CD14-positive monocyte (primary cell): ENCODE data around the gene HSPA8. TPM values are rescaled to one million over a fixed set of nuclear protein-coding genes. Genes with fewer than 3 reads are reported as not detected.

Experiments used
- DNase-seq, 3 donors: peaks; one replicate each; pipeline ENCODE4 v3.0.0-alpha.2; 2011 to 2022
- H2AFZ ChIP-seq: 2 replicates; pipeline ENCODE4 v1.6.0; 2012; ENCODE audit warnings: mild to moderate bottlenecking, low read depth, low read length, inconsistent platforms; ENCODE audit not compliant: insufficient read depth, poor library complexity, severe bottlenecking
- H3K27ac ChIP-seq, 2 donors: 1 replicate in 1 of 2; 2 replicates in 1 of 2; pipeline ENCODE4 v1.5.1; 2012 to 2013; ENCODE audit warnings: low read length in 2 of 2, control low read depth in 1 of 2, inconsistent platforms in 1 of 2, low read depth in 1 of 2, mild to moderate bottlenecking in 1 of 2
- H3K27me3 ChIP-seq, 2 donors: one replicate each; pipeline versions ENCODE4 v1.6.0 to v1.6.1; 2011 to 2013; ENCODE audit warnings: low read length in 2 of 2; ENCODE audit not compliant: control insufficient read depth in 2 of 2, insufficient read depth in 2 of 2
- H3K36me3 ChIP-seq, 2 donors: replicated peaks in 1 of 2; 1 replicate in 1 of 2; 2 replicates in 1 of 2; pipeline versions ENCODE4 v1.5.1 to v1.6.1; 2012 to 2013; ENCODE audit warnings: low read length in 2 of 2, control low read depth in 1 of 2, inconsistent platforms in 1 of 2, mild to moderate bottlenecking in 1 of 2; ENCODE audit not compliant: insufficient read depth in 2 of 2, control insufficient read depth in 1 of 2
- H3K4me1 ChIP-seq, 2 donors: 1 replicate in 1 of 2; 2 replicates in 1 of 2; pipeline versions ENCODE4 v1.5.1 to v1.6.1; 2012 to 2013; ENCODE audit warnings: low read length in 2 of 2, control low read depth in 1 of 2, inconsistent platforms in 1 of 2, mild to moderate bottlenecking in 1 of 2, moderate library complexity in 1 of 2; ENCODE audit not compliant: insufficient read depth in 2 of 2, control insufficient read depth in 1 of 2
- H3K4me2 ChIP-seq: replicated peaks from 2 replicates; pipeline ENCODE3; 2012; ENCODE audit warnings: low read length, moderate library complexity, mild to moderate bottlenecking; ENCODE audit not compliant: poor library complexity, severe bottlenecking; ENCODE audit errors: extremely low read depth
- H3K4me3 ChIP-seq, 3 experiments: fragments of 200-600 bp in 1 of 3; sonication (generic) in 1 of 3; replicated peaks in 1 of 3; 1 replicate in 2 of 3; 2 replicates in 1 of 3; pipeline ENCODE4 v1.5.1; 2011 to 2013; ENCODE audit warnings: low read length in 3 of 3, mild to moderate bottlenecking in 3 of 3, control low read depth in 2 of 3, low read depth in 2 of 3, inconsistent platforms in 1 of 3, moderate library complexity in 1 of 3
- H3K79me2 ChIP-seq: 2 replicates; pipeline ENCODE4 v1.6.0; 2012; ENCODE audit warnings: mild to moderate bottlenecking, control low read depth, inconsistent platforms, low read length, moderate library complexity; ENCODE audit not compliant: insufficient read depth
- H3K9ac ChIP-seq: 2 replicates; pipeline ENCODE4 v1.6.0; 2017; ENCODE audit warnings: low read length, mild to moderate bottlenecking; ENCODE audit not compliant: insufficient read depth, poor library complexity, severe bottlenecking
- H3K9me3 ChIP-seq, 2 donors: replicated peaks in 1 of 2; 1 replicate in 1 of 2; 2 replicates in 1 of 2; pipeline versions ENCODE4 v1.5.1 to v1.6.1; 2012 to 2013; ENCODE audit warnings: low read length in 2 of 2, control low read depth in 1 of 2; ENCODE audit not compliant: control insufficient read depth in 1 of 2, insufficient read depth in 1 of 2
- H4K20me1 ChIP-seq: 2 replicates; pipeline ENCODE4 v1.6.0; 2012; ENCODE audit warnings: mild to moderate bottlenecking, low read length, control low read depth, moderate library complexity; ENCODE audit not compliant: insufficient read depth
- H3K27ac Mint-ChIP-seq, 7 donors: one replicate each; pipeline ENCODE4 v1.8.0; 2020; ENCODE audit warnings: mild to moderate bottlenecking in 7 of 7, mixed read lengths in 7 of 7, moderate library complexity in 6 of 7, inconsistent platforms in 2 of 7
- H3K27me3 Mint-ChIP-seq, 3 donors: one replicate each; pipeline ENCODE4 v1.8.0; 2021 to 2022; ENCODE audit warnings: low read depth in 3 of 3, mild to moderate bottlenecking in 3 of 3, mixed read lengths in 3 of 3, moderate library complexity in 3 of 3, inconsistent platforms in 1 of 3
- H3K36me3 Mint-ChIP-seq, 2 donors: one replicate each; pipeline ENCODE4 v1.8.0; 2020; ENCODE audit warnings: mixed read lengths in 2 of 2, inconsistent platforms in 1 of 2, mild to moderate bottlenecking in 1 of 2
- H3K4me1 Mint-ChIP-seq: one replicate; pipeline ENCODE4 v1.8.0; 2020; ENCODE audit warnings: mild to moderate bottlenecking, mixed read lengths
- H3K4me3 Mint-ChIP-seq, 2 donors: one replicate each; pipeline ENCODE4 v1.8.0; 2020; ENCODE audit warnings: mild to moderate bottlenecking in 2 of 2, mixed read lengths in 2 of 2, moderate library complexity in 1 of 2
- H3K9me3 Mint-ChIP-seq, 7 donors: one replicate each; pipeline ENCODE4 v1.8.0; 2020 to 2022; ENCODE audit warnings: mixed read lengths in 7 of 7, mild to moderate bottlenecking in 6 of 7, moderate library complexity in 6 of 7, inconsistent platforms in 2 of 7
- WGBS: methylation state at CpG from one replicate; pipeline ENCODE4 v1.1.5; 2013; ENCODE audit warnings: missing lambda C conversion rate; ENCODE audit not compliant: insufficient coverage; 5-methylcytosine and 5-hydroxymethylcytosine counted together
- intact Hi-C, 2 donors: fragments of 100-400 bp; cut with micrococcal nuclease; formaldehyde crosslinking; loops; one replicate each; pipeline versions ENCODE4 v1.15.0 to v1.15.1; 2023
- polyA plus RNA-seq, 3 donors: library from polyadenylated mRNA; depleted of rRNA in 1 of 3; unstranded in 2 of 3; stranded (reverse) in 1 of 3; fragments of 300-500 nt in 2 of 3; fragments of >200 nt in 1 of 3; fragmentation: Illumina TruSeq in 2 of 3; gene quantifications; 1 replicate in 2 of 3; 2 replicates in 1 of 3; pipeline ENCODE4 v1.2.3, GENCODE V29; 2012 to 2021
- TF ChIP-seq, protein P1 (sequence below): fragments of 200-600 bp; IDR thresholded peaks from one replicate; pipeline ENCODE4 v1.8.0; 2022; ENCODE audit warnings: antibody characterized with exemption, mild to moderate bottlenecking

HSPA8 gene
- polyA plus RNA-seq, 3 donors: 399 to 531 (median 511) TPM

DNA sequence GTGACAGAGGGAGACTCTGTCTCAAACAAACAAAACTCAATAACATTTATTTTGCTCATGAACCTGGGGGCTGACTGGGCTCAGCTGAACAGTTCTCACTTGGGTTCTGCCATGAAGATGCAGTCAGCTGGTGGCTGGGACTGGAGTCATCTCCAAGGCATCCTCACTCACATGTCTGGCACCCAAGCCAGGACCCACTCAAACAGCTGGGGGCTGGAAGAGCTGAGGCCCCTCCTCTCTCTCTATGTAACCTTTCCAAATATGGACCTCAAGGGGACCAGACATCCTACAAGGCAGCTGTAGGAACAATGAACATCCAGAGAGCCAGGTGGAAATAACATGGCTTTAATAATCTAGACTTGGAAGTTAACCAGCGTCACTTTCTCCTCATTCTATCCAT is 16.8 kb downstream of the HSPA8 start:
- Histone ChIP-seq H3K4me2 (no peak overlapping the region), H3K79me2 (no peaks in the 10 kb centered on the region), H4K20me1 (no peaks in the 10 kb centered on the region), H3K9ac (no peak overlapping the region), H3K27ac (no peak overlapping the region), H3K27me3 (no peaks in the 10 kb centered on the region), H3K4me3 (no peak overlapping the region), H3K36me3 (no peaks in the 10 kb centered on the region), H2AFZ (no peak overlapping the region), H3K4me1 (no peaks in the 10 kb centered on the region), H3K9me3 (no peaks in the 10 kb centered on the region)
- TF ChIP-seq, protein P1, sequence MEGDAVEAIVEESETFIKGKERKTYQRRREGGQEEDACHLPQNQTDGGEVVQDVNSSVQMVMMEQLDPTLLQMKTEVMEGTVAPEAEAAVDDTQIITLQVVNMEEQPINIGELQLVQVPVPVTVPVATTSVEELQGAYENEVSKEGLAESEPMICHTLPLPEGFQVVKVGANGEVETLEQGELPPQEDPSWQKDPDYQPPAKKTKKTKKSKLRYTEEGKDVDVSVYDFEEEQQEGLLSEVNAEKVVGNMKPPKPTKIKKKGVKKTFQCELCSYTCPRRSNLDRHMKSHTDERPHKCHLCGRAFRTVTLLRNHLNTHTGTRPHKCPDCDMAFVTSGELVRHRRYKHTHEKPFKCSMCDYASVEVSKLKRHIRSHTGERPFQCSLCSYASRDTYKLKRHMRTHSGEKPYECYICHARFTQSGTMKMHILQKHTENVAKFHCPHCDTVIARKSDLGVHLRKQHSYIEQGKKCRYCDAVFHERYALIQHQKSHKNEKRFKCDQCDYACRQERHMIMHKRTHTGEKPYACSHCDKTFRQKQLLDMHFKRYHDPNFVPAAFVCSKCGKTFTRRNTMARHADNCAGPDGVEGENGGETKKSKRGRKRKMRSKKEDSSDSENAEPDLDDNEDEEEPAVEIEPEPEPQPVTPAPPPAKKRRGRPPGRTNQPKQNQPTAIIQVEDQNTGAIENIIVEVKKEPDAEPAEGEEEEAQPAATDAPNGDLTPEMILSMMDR: no peak
- Mint-ChIP-seq H3K27me3 (peaks cover under 1 to 3% (median 3%) of the 10 kb centered on the region in 3 donors), H3K9me3 (peaks cover 0 to 3% (median 0%) of the 10 kb centered on the region in 7 donors), H3K4me3 (no peak overlapping the region), H3K27ac (no peak overlapping the region), H3K4me1 (no peaks in the 10 kb centered on the region), H3K36me3 (no peaks in the 10 kb centered on the region)
- no peak for DNase-seq
- no CpG with 5 or more reads among the region's 1 CpG for WGBS
- intact Hi-C loops: no loop called here

GRCh38 chr11:123041185-123041584 is 20.8 kb downstream of the HSPA8 start:
- Histone ChIP-seq H2AFZ (no peak overlapping the region), H3K4me1 (no peaks in the 10 kb centered on the region), H4K20me1 (no peaks in the 10 kb centered on the region), H3K27me3 (no peaks in the 10 kb centered on the region), H3K9ac (no peak overlapping the region), H3K4me2 (no peak overlapping the region), H3K27ac (no peak overlapping the region), H3K9me3 (no peaks in the 10 kb centered on the region), H3K36me3 (no peaks in the 10 kb centered on the region), H3K79me2 (no peaks in the 10 kb centered on the region), H3K4me3 (no peak overlapping the region)
- intact Hi-C loops: no loop called here
- WGBS: 79% methylated on average over 3 of the region's 10 CpGs
- TF ChIP-seq, protein P1: no peak
- H3K4me3 Mint-ChIP-seq: no peak overlapping the region
- no peak overlapping the region for H3K27ac Mint-ChIP-seq
- H3K4me1 Mint-ChIP-seq: no peaks in the 10 kb centered on the region
- H3K9me3 Mint-ChIP-seq: peaks cover 0 to 3% (median 0%) of the 10 kb centered on the region in 7 donors
- no peaks in the 10 kb centered on the region for H3K36me3 Mint-ChIP-seq
- DNase-seq: no peak
- peaks cover 1 to 3% (median 2%) of the 10 kb centered on the region in 3 donors for H3K27me3 Mint-ChIP-seq
